Measurements from ENCODE around the gene CDK2. TPM values are rescaled to one million over a fixed set of nuclear protein-coding genes. Genes with fewer than 3 reads are reported as not detected.
"Not testable (repeated sequence)": the region's sequence is repeated elsewhere in the genome, so short reads cannot be mapped to it uniquely, and the experiment has no call there.

CDK2 gene
- total RNA-seq, 1 donor from 2014 or later = 8.4 TPM

DNA sequence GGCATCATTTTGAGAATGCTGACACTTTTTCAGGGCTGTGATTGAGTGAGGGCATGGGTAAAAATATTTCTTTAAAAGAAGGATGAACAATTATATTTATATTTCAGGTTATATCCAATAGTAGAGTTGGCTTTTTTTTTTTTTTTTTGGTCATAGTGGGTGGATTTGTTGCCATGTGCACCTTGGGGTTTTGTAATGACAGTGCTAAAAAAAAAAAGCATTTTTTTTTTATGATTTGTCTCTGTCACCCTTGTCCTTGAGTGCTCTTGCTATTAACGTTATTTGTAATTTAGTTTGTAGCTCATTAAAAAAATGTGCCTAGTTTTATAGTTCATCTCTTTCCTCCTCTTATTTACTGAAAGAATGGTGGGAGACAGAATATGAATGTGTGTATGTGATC is 5.8 kb downstream of the CDK2 start:
- DNase-seq = no peak
- intact Hi-C loops (cut with micrococcal nuclease) = no loop called here
- ATAC-seq = no peak

DNA sequence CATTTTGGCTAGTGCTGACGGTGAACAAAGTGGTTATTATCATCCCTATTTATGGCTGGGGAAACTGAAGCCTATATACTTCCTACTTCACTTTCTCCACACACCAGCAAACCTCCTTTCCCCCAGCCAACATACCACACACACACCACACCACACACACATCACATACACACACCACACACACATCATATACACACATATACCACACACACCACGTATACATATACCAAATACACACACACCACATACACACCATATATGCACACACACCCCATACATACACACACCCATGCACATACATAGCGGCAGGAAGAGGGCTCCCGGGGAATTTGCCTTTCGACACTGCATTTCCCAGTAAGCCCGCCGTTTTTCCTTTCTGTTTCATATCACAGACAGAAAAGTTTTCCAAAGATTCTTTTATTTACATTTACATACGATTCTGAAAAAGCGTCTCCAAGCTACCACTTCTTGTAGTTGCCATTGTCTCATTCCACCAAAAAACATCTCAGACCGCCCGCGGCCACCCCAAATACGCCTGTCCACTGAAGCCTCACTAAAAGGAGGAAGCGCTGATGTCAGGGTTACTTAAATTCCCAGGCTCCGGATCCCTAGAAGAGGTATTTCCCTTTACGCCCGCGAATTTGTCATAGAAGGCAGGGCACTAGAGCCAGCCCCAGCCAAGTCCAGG is 6.4 kb downstream of the CDK2 start:
- peak; percentile 1 for ATAC-seq

DNA sequence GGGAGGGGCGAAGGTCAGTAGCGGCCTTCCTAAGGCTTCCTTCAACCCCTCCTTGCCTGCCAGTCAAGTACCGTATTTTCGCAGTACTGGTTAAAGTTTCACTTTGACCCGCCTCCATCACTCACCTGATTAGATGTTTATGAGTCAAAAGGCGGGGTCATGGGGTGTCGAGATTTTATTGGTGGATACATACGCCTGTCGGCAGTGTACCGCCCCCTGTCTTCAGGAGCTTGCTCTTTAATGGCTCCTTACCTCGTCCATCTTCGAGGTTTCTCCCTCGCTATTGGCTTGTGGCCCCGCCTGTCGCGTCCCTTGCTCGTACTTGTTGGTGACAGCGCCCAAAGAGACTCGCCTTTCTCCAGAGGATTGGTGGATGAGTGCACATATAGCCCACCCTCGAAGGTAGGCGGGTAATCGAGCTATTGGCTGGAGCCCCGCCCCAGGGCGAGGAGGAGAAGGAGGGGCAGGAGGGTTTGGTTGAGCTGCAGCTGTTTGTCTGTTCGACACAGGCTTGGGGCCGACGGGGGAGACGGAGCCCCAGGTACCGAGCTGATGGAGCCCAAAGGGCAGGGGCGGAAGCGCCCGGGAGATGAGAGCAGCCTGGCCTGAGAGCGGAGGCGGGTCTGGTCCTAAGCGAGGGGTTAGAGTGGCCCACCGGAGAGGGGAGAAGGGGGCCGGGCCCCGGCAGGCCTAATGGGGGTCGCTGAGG is 7.1 kb downstream of the CDK2 start, which contains the start of gene RAB5B:
RAB5B (plus strand) TSS at position 480 of the 709 bp plus-strand sequence. CDS start 12,883 bp downstream, outside the sequence.
- peak; percentile 99 for DNase-seq
- peak; percentile 93 for ATAC-seq
- intact Hi-C loops (cut with micrococcal nuclease) = no loop called here

More for the DNA sequence above, 6.4 kb downstream of the CDK2 start:
- intact Hi-C loops (cut with micrococcal nuclease) = no loop called here
- DNase-seq = no peak

DNA sequence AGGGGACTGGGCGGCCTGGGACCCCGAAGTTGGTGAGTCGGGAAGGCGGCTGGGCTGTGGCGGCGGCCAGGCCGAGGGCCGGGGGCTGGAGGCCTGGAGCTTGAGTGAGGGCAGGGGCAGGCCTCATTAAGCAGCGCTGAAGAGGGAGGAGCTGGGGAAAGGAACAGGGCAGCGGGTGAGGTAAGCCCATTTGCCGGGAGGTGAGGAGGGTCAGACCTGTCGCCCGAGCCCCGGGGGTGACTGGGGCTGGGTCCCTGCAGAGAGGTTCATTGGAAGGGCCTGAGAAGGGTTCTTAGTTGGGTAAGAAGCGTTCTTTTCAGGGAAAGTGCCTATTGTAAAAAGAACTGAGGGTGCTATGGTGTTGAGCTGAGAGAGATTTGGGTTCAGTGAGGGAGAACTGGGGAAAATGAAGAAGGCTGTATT is 7.7 kb downstream of the CDK2 start:
- ATAC-seq = peak; percentile 52
- no peak for DNase-seq
- intact Hi-C loops (cut with micrococcal nuclease) = no loop called here

DNA sequence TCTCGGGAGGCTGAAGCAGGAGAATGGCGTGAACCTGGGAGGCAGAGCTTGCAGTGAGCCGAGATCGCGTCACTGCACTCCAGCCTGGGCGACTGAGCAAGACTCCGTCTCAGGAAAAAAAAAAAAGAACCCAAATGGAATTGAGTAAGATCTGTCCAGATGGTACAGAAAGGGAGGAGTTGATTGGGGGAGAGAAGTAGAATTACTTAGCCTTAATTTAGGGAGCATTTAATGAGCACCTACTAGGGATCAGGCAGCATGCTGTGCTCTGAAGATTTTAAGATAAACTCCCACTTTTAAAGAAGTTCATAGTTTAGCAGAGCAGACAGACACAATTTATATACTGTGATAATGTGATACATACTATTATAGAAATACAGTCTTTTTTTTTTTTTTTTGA is 11.8 kb downstream of the CDK2 start:
- intact Hi-C loops (cut with micrococcal nuclease) = no loop called here
- ATAC-seq (no peak), DNase-seq (no peak)

DNA sequence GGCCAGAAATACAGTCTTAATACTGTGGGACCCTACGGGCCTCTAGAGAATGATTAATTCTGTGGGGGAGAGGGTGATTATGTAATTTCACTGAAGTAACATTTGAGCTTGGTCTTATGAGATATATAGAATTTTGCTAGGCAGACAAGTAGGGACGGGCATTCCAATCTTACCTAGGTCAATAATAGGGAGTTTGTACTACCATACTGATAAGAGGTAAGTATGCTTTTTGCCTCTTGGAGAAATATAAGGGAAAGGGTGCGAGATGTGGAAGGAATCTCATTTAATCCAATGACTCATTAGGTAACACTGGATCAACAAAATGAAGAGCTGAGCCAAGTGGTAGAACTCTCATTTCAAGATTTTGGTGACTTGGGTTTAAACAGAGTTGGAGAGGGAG is 12.4 kb downstream of the CDK2 start:
- DNase-seq (no peak), ATAC-seq (no peak)
- intact Hi-C loops (cut with micrococcal nuclease) = no loop called here

DNA sequence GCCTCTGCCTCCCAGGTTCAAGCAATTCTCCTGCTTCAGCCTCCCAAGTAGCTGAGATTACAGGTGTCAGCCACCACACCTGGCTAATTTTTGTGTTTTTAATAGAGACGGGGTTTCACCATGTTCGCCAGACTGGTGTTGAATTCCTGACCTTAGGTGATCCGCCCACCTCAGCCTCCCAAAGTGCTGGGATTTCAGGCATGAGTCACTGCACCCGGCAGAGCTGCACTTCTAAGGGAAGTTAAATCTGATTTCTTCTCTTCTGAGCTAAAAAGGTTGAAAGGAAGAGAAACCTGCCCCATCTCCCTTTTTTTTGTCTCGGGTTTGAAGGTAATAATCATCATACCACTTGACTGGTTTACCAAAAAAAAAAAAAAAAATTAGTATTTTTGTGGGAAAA is 15.3 kb downstream of the CDK2 start:
- DNase-seq; intact Hi-C loops (cut with micrococcal nuclease); ATAC-seq: not testable (repeated sequence)

DNA sequence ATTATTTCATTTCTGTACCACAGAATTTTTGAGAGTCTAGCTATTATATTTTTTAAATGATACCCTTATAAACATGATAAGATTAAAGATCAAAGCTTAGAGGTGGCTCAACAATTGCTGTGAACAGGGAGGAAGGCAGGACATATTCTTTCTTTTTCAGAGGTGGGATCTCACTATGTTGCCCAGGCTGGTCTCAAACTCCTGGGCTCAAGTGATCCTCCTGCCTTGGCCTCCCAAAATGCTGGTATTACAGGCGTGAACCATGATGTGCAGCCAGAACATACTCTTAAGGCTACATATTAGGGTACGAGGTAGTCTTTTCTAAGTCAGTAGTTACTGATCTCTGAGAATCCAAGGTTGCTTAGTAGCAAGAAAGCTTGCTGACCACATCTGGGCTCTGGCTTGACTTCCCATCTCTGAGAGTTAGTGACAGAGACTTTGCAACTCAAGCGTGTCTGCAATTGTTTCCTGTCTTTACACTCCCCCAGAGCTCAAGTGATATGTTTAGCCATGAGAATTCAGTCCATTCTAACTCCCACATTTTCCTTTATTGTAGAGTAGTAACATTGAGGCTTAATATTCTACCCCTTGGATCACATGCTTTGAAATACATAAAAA is 15.8 kb downstream of the CDK2 start:
- no peak for DNase-seq
- intact Hi-C loops (cut with micrococcal nuclease) = no loop called here
- ATAC-seq = no peak

DNA sequence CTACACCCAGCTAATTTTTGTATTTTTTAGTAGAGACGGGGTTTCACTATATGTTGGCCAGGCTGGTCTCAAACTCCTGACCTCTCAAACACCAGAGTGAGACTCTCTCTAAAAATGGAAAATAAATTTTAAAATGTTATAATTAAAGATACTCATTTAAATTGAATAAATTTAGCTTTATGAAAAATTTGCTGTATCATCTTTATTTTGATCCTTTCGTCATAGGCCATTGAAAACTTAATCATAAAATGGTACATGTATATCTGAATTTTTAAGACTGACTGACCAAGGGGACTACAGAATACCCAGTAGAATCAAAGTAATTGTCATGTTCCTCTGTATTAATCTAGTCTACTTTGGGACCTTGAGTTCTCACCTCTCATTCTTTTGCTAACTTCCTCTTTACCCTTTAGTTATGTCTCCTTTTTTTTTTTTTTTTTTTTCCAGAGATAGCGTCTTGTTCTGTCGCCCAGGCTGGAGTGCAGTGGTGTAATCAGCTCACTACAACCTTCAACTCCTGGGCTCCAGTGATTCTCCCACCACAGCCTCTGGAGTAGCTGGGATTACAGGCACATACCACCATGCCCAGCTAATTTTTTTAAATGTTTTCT is 16.7 kb downstream of the CDK2 start:
- intact Hi-C loops (cut with micrococcal nuclease) = no loop called here
- ATAC-seq (peak; percentile 44), DNase-seq (no peak)

DNA sequence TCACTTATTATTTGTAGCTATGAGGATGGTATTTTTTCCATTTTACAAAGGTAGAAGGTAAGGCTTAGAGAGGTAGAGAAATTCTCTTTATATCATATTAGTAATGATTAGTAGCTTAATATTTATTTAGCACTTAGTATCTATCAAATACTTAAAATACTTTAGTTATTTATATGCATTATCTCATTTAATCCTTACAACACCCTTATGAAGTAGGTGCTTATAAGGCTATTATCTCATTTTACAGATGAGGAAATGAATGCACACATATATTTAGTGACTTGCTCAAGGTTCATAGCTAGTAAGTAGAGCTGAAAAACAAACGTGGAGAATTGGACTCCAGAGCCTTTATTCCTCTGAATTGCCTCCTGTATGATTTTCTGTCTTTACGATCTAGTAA is 18.2 kb downstream of the CDK2 start:
- DNase-seq (no peak), ATAC-seq (no peak)
- intact Hi-C loops (cut with micrococcal nuclease) = no loop called here

DNA sequence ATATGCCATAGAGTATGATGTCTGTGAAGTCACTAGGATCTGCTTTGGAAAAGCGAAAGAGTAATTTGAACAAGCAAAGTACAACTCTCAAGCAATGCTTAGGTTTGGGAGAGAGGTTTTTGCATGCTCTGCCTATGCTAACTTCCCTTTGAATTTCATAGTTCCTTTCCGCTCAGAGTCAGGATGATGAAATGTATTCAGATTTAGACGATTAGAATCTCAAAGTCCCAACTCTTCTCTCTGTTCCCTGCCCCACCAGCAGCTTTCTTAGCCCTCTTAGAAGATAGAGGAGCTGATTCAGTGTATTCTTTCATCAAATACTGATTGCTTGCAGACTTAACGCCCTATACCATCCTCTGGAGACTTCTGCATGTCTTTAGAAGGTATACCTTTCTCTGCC is 18.7 kb downstream of the CDK2 start:
- intact Hi-C loops (cut with micrococcal nuclease) = no loop called here
- DNase-seq (no peak), ATAC-seq (no peak)

DNA sequence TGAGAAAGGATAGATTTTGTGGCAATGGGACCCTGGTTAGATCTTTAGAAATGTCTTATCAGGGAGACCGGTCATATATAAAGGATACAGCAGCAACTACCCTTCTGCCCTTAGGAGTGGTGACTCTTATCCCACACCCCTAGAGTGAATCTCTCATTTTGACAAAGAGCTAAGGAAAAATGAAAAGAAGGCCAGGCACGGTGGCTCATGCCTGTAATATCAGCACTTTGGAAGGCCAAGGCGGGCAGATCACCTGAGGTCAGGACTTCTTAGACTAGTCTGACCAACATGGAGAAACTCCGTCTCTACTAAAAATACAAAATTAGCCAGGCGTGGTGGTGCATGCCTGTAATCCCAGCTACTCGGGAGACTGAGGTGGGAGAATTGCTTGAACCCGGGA is 19.3 kb downstream of the CDK2 start:
- DNase-seq; ATAC-seq; intact Hi-C loops (cut with micrococcal nuclease): not testable (repeated sequence)

DNA sequence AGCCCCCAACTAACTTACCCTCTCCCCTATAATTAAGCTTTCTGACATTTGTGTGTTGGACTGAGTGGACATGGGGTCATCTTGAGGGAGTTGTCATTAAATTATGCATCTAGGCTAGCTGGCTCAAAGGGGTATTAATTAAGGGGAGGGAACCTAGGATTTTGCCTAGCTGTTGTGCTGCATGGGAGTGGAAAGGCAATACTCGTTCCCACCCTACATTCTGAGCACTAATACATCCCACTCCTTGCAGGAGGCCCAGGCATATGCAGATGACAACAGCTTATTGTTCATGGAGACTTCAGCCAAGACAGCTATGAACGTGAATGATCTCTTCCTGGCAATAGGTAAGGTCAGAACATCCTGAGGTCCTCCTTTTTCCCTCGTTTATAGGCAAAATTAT is 24.5 kb downstream of the CDK2 start:
- ATAC-seq = no peak
- no peak for DNase-seq
- intact Hi-C loops (cut with micrococcal nuclease) = no loop called here

DNA sequence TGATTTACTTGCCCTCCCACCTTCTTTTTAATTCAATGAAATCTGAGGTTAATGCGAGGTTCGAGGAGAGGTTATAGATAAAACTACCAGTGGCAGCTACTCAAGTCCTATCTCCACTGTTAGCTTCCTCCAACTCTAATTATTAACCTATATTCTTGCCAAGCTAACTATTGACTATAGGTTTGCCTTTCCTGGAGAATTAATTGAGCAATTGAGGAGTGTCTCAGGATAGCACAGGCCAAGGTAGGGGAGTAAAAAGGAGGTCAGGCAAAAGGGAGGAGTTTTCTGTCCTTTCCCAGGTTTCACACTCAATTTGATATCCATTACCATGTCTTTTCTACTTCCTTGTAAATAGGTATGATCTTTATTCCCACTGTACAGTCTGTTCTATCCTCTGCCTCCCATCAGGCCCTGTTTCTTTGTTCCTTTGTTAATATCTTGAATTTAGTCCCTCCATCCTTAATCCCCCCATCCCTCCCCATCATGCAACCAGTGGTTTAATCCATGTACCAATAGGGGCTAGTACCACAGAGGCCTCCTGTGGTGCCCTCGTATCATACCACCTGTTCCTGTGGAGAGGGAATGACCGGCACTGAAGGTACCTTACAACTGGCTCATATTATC is 26.7 kb downstream of the CDK2 start:
- intact Hi-C loops (cut with micrococcal nuclease) = no loop called here
- no peak for DNase-seq

DNA sequence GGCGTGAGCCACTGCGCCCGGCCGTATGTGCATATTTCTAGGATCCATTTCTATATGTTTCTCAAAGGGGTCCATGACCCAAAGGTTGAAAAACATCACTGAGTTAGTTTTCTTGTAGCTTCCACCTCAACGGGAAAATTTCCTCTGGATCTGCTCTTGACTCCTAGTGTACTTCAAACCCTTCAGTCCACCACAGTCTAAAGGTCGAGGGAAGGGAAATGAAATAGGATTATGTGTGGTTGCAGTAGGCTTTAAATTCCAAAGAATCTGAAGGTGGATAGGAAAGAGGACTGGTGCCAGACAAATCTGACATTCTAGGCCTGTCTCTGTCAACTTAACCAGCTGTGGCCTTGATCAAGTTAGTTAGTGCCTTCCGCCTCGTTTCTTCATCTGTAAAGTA is 28.7 kb downstream of the CDK2 start:
- ATAC-seq = no peak
- intact Hi-C loops (cut with micrococcal nuclease) = no loop called here

More for the DNA sequence above, 26.7 kb downstream of the CDK2 start:
- ATAC-seq = no peak

DNA sequence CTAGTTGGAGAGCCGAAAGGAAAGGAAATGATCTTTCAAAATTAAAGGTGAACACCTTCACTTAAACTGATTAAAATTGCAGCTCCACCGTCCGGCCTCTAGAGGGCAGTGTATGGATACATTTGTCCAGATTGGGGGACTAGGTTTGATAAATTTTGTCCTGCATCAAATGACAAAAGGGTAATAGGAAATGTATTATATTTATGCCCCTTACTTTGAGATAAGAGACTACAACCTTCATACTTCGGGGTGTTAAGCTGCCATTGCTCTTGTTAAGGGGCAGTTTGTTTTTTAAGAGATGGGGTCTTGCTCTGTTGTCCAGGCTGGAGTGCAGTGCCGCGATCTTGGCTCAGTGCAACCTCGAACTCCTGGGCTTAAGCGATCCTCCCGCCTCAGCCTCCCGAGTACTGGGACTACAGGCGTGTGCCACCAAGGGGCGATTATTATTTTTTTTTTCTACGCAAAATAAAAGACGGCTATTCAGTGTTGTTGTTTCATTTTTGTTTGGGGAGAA is 29.6 kb downstream of the CDK2 start:
- intact Hi-C loops (cut with micrococcal nuclease) = no loop called here
- no peak for DNase-seq

More for the DNA sequence above, 28.7 kb downstream of the CDK2 start:
- DNase-seq = no peak

DNA sequence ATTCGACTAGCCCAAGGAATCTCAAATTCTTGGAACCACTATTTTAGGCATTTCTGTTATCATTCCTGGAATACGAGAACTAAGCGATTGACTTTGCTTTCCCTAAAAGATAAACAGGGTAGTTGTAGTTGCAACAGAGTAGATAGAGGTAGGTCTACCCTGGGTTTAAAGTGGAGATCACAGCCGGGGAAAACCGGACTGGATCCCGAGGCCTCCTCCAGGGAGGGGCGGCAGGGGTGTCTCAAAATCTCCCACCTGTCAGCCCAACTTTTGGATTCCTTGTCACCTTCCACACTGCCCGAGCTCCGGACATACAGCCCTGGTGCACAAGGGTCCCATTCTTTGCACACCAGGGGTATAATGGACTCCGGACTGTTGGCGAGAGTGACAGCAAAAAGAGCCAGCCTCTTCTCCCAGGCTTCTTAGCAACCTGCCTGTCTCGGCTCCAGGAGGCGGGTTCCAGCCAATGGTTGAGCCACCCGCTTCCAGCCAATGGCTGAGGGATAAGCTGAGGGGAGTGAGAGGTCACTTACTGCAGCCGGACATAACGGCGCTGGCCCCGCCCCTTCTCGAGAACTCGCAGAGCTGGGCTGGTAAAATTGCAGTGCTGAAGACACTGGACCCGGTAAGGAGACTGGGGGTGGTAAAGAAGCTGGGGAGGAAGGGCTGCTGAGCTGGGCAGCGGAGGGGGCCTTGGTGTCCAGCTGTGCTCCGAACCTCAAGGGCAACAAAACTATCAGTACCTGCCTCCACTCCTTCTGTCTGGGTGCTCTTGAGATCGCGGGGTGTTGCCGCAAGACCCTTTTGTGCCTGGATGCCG is 30.3 kb downstream of the CDK2 start, which contains the start of gene SUOX:
SUOX (plus strand) TSS at position 562 of the 820 bp plus-strand sequence. CDS start 4,946 bp downstream, outside the sequence.
- ATAC-seq (peak; percentile 99), DNase-seq (peak; percentile 97)
- intact Hi-C loops (cut with micrococcal nuclease) = no loop called here

More for the DNA sequence above, 29.6 kb downstream of the CDK2 start:
- ATAC-seq = peak; percentile 53

DNA sequence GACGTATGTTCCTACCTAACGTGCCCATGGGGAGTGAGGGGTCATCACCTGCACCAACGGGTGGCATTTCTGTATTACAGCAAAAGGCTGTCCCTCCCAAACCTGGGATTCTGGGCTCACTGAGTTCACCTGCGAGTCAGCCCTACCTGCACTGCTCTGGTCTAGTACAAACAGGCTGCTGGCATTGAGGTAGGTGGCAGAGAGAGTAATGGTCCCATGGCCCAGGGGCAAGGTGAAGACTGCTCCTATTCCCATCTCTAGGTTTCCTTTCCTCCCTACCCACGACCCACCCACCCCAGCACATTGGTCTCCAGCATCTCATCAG is 30.9 kb downstream of the CDK2 start:
- ATAC-seq (peak; percentile 4), DNase-seq (no peak)
- intact Hi-C loops (cut with micrococcal nuclease) = no loop called here
